Endothelial cell of umbilical vein (primary cell): ENCODE results near the gene DISP2.

Experiments used
- CTCF ChIP-seq, 2 donors: IDR thresholded peaks; 1 replicate in 1 of 2; 2 replicates in 1 of 2; pipeline ENCODE4 v1.5.1; 2011; ENCODE audit warnings: low read length in 2 of 2, mild to moderate bottlenecking in 2 of 2, moderate library complexity in 2 of 2, control low read depth in 1 of 2, inconsistent platforms in 1 of 2, low read depth in 1 of 2; ENCODE audit not compliant: insufficient read depth in 1 of 2; ENCODE audit errors: extremely low read depth in 1 of 2
- EZH2 ChIP-seq: IDR thresholded peaks from 2 replicates; pipeline ENCODE4 v1.6.1; 2012; ENCODE audit warnings: borderline replicate concordance, low read depth, mild to moderate bottlenecking, moderate library complexity, low read length, inconsistent platforms; ENCODE audit not compliant: severe bottlenecking
- MAX ChIP-seq: IDR thresholded peaks from 2 replicates; pipeline ENCODE4 v1.6.1; 2011; ENCODE audit not compliant: insufficient read depth, insufficient read length
- POLR2A ChIP-seq: IDR thresholded peaks from 2 replicates; pipeline ENCODE4 v1.6.1; 2012; ENCODE audit warnings: low read depth, mild to moderate bottlenecking, control low read depth, low read length

GRCh38 chr15:40325188-40325587 lies 32.8 kb upstream of the DISP2 start:
- TF ChIP-seq EZH2 (no peak), CTCF (IDR thresholded peaks at IDR 0.05; ENCODE audit: extremely low read depth in 1 of 2, insufficient read depth in 1 of 2, low read depth in 1 of 2, low read length in 2 of 2) (no peak), POLR2A (no peak), MAX (no peak)
